HepG2 (cell line): ENCODE results near the gene MIF4GD. TPM values are rescaled to one million over a fixed set of nuclear protein-coding genes. Genes with fewer than 3 reads are reported as not detected.
A peak's percentile ranks its signal among the peaks of the same experiment; 100 is the strongest.

Experiments used
- MYNN ChIP-seq: sonication (generic); formaldehyde crosslinking; IDR thresholded peaks from 2 replicates; pipeline ENCODE4 v1.4.0; 2020; ENCODE audit warnings: mild to moderate bottlenecking, low read depth, missing genetic modification reagents
- RFXAP ChIP-seq: sonication (generic); formaldehyde crosslinking; IDR thresholded peaks from 2 replicates; pipeline ENCODE4 v1.4.0; 2020; ENCODE audit warnings: missing genetic modification reagents, borderline replicate concordance
- ZBTB42 ChIP-seq: sonication (generic); formaldehyde crosslinking; IDR thresholded peaks from 2 replicates; pipeline ENCODE4 v1.5.0; 2020; ENCODE audit warnings: mild to moderate bottlenecking, missing genetic modification reagents
- ZNF33B ChIP-seq: sonication (generic); formaldehyde crosslinking; IDR thresholded peaks from 2 replicates; pipeline ENCODE4 v1.5.1; 2020; ENCODE audit warnings: mild to moderate bottlenecking, missing genetic modification reagents
- polyA plus RNA-seq, 8 experiments: library from polyadenylated mRNA; depleted of rRNA in 3 of 8; stranded (reverse) in 7 of 8; unstranded in 1 of 8; fragments of >200 nt; fragmentation: Illumina TruSeq in 4 of 8; extraction: Trizol in 4 of 8; gene quantifications; 2 replicates each; pipeline versions ENCODE4 v1.2.1 to v1.2.3, GENCODE V29; 2011 to 2016; ENCODE audit warnings: low read depth in 4 of 8, missing spikeins in 1 of 8, mixed read lengths in 1 of 8; ENCODE audit not compliant: insufficient read depth in 1 of 8
- total RNA-seq, 5 experiments: library from RNA; depleted of rRNA; stranded (reverse); fragments of >200 nt; fragmentation: Illumina TruSeq; extraction: Trizol; gene quantifications; 2 replicates each; pipeline ENCODE4 v1.2.3, GENCODE V29; 2016; ENCODE audit warnings: low read depth in 1 of 5
- TF ChIP-seq, protein P1 (sequence below), 2 experiments: sonication (generic) in 1 of 2; formaldehyde crosslinking in 1 of 2; IDR thresholded peaks; 2 replicates each; pipeline versions ENCODE4 v1.4.0 to v1.6.1; 2016 to 2020; ENCODE audit warnings: borderline replicate concordance in 1 of 2, low read depth in 1 of 2, mild to moderate bottlenecking in 1 of 2, missing genetic modification reagents in 1 of 2
- TF ChIP-seq, protein P2 (sequence below): sonication (generic); formaldehyde crosslinking; IDR thresholded peaks from 2 replicates; pipeline ENCODE4 v1.8.1; 2023; ENCODE audit warnings: missing genetic modification reagents, mild to moderate bottlenecking, borderline replicate concordance
- TF ChIP-seq, protein P3 (sequence below): sonication (generic); formaldehyde crosslinking; IDR thresholded peaks from 2 replicates; pipeline ENCODE4 v1.5.0; 2020; ENCODE audit warnings: missing genetic modification reagents, mild to moderate bottlenecking, borderline replicate concordance
- TF ChIP-seq, protein P4 (sequence below): sonication (generic); formaldehyde crosslinking; IDR thresholded peaks from 2 replicates; pipeline ENCODE4 v1.4.0; 2020; ENCODE audit warnings: missing genetic modification reagents, mild to moderate bottlenecking, borderline replicate concordance
- TF ChIP-seq, protein P5 (sequence below): sonication (generic); formaldehyde crosslinking; IDR thresholded peaks from one replicate; pipeline ENCODE4 v1.5.1; 2020; ENCODE audit warnings: mild to moderate bottlenecking, missing genetic modification reagents; ENCODE audit errors: not compliant biosample characterization

Gene MIF4GD
- total and polyA plus RNA-seq, 2 of the 13 experiments (the other 11 are each of a cell fraction or from before 2014, with no cell fraction given) = 14.0 to 28.0 TPM

DNA sequence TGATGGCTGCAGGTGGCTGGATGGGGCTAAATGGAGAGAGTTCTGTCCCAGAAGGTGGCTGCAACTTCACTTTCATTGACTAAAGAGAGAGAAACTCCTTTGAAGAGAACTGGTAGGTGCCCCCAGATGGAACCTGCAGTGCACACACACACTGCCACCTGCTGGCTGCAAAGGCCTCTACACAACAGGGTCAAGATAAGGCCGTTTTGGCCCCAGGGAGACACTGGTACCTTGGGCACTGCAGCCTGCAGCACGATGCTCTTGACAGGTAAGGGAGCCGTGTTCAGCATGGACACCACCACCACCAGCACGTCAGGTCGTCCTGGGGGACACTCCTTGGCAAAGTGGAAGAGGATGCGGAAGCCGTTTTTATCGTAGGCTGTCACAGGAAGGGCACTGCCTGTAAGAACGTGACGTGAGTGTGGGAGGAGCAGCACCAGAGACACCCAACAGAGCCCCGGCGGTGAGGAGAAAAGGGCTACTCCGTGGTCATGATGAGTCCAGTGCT is 32.3 kb downstream of the MIF4GD start (continued):
- TF ChIP-seq RFXAP (CRISPR knock-in tag) (no peak), MYNN (CRISPR knock-in tag) (no peak), ZBTB42 (CRISPR knock-in tag) (no peak), ZNF33B (no peak)
- TF ChIP-seq, protein P1, sequence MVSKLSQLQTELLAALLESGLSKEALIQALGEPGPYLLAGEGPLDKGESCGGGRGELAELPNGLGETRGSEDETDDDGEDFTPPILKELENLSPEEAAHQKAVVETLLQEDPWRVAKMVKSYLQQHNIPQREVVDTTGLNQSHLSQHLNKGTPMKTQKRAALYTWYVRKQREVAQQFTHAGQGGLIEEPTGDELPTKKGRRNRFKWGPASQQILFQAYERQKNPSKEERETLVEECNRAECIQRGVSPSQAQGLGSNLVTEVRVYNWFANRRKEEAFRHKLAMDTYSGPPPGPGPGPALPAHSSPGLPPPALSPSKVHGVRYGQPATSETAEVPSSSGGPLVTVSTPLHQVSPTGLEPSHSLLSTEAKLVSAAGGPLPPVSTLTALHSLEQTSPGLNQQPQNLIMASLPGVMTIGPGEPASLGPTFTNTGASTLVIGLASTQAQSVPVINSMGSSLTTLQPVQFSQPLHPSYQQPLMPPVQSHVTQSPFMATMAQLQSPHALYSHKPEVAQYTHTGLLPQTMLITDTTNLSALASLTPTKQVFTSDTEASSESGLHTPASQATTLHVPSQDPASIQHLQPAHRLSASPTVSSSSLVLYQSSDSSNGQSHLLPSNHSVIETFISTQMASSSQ (IDR thresholded peaks at IDR 0.05; ENCODE audit: low read depth) = no peak
- TF ChIP-seq, protein P1 (CRISPR knock-in tag; IDR thresholded peaks at IDR 0.05; ENCODE audit: borderline replicate concordance) = no peak
- TF ChIP-seq, protein P2, sequence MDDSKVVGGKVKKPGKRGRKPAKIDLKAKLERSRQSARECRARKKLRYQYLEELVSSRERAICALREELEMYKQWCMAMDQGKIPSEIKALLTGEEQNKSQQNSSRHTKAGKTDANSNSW (CRISPR knock-in tag) = no peak
- TF ChIP-seq, protein P3, sequence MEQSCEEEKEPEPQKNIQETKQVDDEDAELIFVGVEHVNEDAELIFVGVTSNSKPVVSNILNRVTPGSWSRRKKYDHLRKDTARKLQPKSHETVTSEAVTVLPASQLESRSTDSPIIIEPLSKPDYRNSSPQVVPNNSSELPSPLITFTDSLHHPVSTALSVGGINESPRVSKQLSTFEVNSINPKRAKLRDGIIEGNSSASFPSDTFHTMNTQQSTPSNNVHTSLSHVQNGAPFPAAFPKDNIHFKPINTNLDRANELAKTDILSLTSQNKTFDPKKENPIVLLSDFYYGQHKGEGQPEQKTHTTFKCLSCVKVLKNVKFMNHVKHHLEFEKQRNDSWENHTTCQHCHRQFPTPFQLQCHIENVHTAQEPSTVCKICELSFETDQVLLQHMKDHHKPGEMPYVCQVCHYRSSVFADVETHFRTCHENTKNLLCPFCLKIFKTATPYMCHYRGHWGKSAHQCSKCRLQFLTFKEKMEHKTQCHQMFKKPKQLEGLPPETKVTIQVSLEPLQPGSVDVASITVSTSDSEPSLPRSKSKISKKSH (CRISPR knock-in tag) = peak; percentile 61; the same call in 1 of the 2 replicates
- TF ChIP-seq, protein P4, sequence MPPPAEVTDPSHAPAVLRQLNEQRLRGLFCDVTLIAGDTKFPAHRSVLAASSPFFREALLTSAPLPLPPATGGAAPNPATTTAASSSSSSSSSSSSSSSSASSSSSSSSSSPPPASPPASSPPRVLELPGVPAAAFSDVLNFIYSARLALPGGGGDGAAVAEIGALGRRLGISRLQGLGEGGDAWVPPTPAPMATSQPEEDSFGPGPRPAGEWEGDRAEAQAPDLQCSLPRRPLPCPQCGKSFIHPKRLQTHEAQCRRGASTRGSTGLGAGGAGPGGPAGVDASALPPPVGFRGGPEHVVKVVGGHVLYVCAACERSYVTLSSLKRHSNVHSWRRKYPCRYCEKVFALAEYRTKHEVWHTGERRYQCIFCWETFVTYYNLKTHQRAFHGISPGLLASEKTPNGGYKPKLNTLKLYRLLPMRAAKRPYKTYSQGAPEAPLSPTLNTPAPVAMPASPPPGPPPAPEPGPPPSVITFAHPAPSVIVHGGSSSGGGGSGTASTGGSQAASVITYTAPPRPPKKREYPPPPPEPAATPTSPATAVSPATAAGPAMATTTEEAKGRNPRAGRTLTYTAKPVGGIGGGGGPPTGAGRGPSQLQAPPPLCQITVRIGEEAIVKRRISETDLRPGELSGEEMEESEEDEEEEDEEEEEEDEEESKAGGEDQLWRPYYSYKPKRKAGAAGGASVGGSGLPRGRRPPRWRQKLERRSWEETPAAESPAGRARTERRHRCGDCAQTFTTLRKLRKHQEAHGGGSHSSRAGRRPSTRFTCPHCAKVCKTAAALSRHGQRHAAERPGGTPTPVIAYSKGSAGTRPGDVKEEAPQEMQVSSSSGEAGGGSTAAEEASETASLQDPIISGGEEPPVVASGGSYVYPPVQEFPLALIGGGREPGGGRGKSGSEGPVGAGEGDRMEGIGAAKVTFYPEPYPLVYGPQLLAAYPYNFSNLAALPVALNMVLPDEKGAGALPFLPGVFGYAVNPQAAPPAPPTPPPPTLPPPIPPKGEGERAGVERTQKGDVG = no peak
- TF ChIP-seq, protein P5, sequence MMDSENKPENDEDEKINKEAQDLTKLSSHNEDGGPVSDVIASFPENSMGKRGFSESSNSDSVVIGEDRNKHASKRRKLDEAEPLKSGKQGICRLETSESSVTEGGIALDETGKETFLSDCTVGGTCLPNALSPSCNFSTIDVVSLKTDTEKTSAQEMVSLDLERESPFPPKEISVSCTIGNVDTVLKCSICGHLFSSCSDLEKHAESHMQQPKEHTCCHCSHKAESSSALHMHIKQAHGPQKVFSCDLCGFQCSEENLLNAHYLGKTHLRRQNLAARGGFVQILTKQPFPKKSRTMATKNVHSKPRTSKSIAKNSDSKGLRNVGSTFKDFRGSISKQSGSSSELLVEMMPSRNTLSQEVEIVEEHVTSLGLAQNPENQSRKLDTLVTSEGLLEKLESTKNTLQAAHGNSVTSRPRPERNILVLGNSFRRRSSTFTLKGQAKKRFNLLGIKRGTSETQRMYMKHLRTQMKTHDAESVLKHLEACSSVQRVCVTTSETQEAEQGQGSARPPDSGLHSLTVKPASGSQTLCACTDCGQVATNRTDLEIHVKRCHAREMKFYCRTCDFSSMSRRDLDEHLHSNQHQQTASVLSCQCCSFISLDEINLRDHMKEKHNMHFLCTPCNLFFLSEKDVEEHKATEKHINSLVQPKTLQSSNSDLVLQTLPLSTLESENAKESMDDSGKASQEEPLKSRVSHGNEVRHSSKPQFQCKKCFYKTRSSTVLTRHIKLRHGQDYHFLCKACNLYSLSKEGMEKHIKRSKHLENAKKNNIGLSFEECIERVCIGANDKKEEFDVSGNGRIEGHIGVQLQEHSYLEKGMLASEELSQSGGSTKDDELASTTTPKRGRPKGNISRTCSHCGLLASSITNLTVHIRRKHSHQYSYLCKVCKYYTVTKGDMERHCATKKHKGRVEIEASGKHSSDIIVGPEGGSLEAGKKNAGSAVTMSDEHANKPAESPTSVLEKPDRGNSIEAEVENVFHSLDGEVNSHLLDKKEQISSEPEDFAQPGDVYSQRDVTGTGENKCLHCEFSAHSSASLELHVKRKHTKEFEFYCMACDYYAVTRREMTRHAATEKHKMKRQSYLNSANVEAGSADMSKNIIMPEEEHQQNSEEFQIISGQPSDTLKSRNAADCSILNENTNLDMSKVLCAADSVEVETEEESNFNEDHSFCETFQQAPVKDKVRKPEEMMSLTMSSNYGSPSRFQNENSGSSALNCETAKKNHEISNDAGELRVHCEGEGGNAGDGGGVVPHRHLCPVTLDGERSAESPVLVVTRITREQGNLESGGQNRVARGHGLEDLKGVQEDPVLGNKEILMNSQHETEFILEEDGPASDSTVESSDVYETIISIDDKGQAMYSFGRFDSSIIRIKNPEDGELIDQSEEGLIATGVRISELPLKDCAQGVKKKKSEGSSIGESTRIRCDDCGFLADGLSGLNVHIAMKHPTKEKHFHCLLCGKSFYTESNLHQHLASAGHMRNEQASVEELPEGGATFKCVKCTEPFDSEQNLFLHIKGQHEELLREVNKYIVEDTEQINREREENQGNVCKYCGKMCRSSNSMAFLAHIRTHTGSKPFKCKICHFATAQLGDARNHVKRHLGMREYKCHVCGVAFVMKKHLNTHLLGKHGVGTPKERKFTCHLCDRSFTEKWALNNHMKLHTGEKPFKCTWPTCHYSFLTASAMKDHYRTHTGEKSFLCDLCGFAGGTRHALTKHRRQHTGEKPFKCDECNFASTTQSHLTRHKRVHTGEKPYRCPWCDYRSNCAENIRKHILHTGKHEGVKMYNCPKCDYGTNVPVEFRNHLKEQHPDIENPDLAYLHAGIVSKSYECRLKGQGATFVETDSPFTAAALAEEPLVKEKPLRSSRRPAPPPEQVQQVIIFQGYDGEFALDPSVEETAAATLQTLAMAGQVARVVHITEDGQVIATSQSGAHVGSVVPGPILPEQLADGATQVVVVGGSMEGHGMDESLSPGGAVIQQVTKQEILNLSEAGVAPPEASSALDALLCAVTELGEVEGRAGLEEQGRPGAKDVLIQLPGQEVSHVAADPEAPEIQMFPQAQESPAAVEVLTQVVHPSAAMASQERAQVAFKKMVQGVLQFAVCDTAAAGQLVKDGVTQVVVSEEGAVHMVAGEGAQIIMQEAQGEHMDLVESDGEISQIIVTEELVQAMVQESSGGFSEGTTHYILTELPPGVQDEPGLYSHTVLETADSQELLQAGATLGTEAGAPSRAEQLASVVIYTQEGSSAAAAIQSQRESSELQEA (CRISPR knock-in tag) = no peak
